IMR-90 (cell line): ENCODE data around the gene SLC48A1. TPM values are rescaled to one million over a fixed set of nuclear protein-coding genes. Genes with fewer than 3 reads are reported as not detected.

Experiments used
- ATAC-seq: fragments of 200-7000 bp; cut with Tn5 transposase; 2 replicates; pipeline ENCODE4 v1.9.1; 2020; ENCODE audit warnings: low read depth, mild to moderate bottlenecking, moderate library complexity
- BruUV-seq: library from RNA; stranded (reverse); fragments of 400-500 nt; replicated peaks from 2 replicates; lab custom pipeline; 2021; lab: Mats Ljungman, UMichigan
- CTCF ChIA-PET: fragments of 300-600 bp; formaldehyde crosslinking; extraction: SDS; loops from one replicate; lab custom pipeline; 2021; ENCODE audit warnings: antibody characterized with exemption; lab: Yijun Ruan, JAX
- POLR2A ChIA-PET: fragments of 300-600 bp; sonication (Branson Sonifier 250); formaldehyde crosslinking; loops from one replicate; lab custom pipeline; 2022; ENCODE audit warnings: antibody characterized with exemption; ENCODE audit not compliant: unreplicated experiment; lab: Charles Lee
- DNase-seq: peaks from one replicate; pipeline ENCODE4 v3.0.0; 2013
- H2AFZ ChIP-seq: replicated peaks from 2 replicates; pipeline ENCODE3; 2013; ENCODE audit warnings: low read length, mild to moderate bottlenecking; ENCODE audit not compliant: poor library complexity
- H2AK5ac ChIP-seq: 2 replicates; pipeline ENCODE4 v1.6.1; 2013; ENCODE audit warnings: low read depth, low read length, inconsistent platforms
- H2AK9ac ChIP-seq: replicated peaks from 2 replicates; pipeline ENCODE3; 2013; ENCODE audit warnings: mild to moderate bottlenecking, low read depth, low read length, moderate library complexity; ENCODE audit not compliant: poor library complexity
- H2BK120ac ChIP-seq: 2 replicates; pipeline ENCODE4 v1.6.1; 2013; ENCODE audit warnings: low read depth, low read length, inconsistent platforms
- H2BK15ac ChIP-seq: 3 replicates; pipeline ENCODE4 v1.6.1; 2013; ENCODE audit warnings: low read depth, low read length, inconsistent platforms
- H2BK20ac ChIP-seq: 2 replicates; pipeline ENCODE4 v1.6.1; 2013; ENCODE audit warnings: low read depth, mild to moderate bottlenecking, inconsistent platforms, low read length, moderate library complexity
- H2BK5ac ChIP-seq: 2 replicates; pipeline ENCODE4 v1.6.1; 2013; ENCODE audit warnings: mild to moderate bottlenecking, low read depth, low read length, inconsistent platforms; ENCODE audit not compliant: poor library complexity, severe bottlenecking
- H3K14ac ChIP-seq: replicated peaks from 2 replicates; pipeline ENCODE4 v1.6.1; 2013; ENCODE audit warnings: low read depth, low read length, inconsistent platforms
- H3K18ac ChIP-seq: 2 replicates; pipeline ENCODE4 v1.6.1; 2013; ENCODE audit warnings: low read depth, low read length, control low read depth
- H3K23ac ChIP-seq: 2 replicates; pipeline ENCODE4 v1.6.1; 2013; ENCODE audit warnings: low read depth, low read length, inconsistent platforms
- H3K27ac ChIP-seq: 2 replicates; pipeline ENCODE4 v1.5.1; 2013; ENCODE audit warnings: mild to moderate bottlenecking, control low read depth, low read length; ENCODE audit not compliant: insufficient read depth
- H3K27me3 ChIP-seq: 2 replicates; pipeline ENCODE4 v1.6.1; 2013; ENCODE audit warnings: low read length; ENCODE audit not compliant: control insufficient read depth, insufficient read depth
- H3K36me3 ChIP-seq: 2 replicates; pipeline ENCODE4 v1.6.1; 2013; ENCODE audit warnings: low read length, mixed read lengths; ENCODE audit not compliant: control insufficient read depth, insufficient read depth
- H3K4ac ChIP-seq: 2 replicates; pipeline ENCODE4 v1.6.1; 2013; ENCODE audit warnings: low read depth, low read length, inconsistent platforms
- H3K4me1 ChIP-seq: 2 replicates; pipeline ENCODE4 v1.6.1; 2013; ENCODE audit warnings: low read length, mixed read lengths; ENCODE audit not compliant: control insufficient read depth, insufficient read depth
- H3K4me2 ChIP-seq: 2 replicates; pipeline ENCODE4 v1.6.1; 2013; ENCODE audit warnings: low read depth, mild to moderate bottlenecking, control low read depth, low read length, moderate library complexity
- H3K4me3 ChIP-seq: 2 replicates; pipeline ENCODE4 v1.5.1; 2013; ENCODE audit warnings: low read depth, mild to moderate bottlenecking, control low read depth, low read length, moderate library complexity; ENCODE audit not compliant: insufficient read depth
- H3K56ac ChIP-seq: 2 replicates; pipeline ENCODE4 v1.6.1; 2013; ENCODE audit warnings: low read length, inconsistent platforms; ENCODE audit not compliant: insufficient read depth; ENCODE audit errors: extremely low read depth
- H3K79me1 ChIP-seq, 2 experiments: 2 replicates each; pipeline ENCODE4 v1.6.1; 2013; ENCODE audit warnings: low read length in 2 of 2, inconsistent platforms in 1 of 2, low read depth in 1 of 2
- H3K9ac ChIP-seq: 2 replicates; pipeline ENCODE4 v1.6.1; 2013; ENCODE audit warnings: low read depth, low read length, control low read depth
- H3K9me1 ChIP-seq: 2 replicates; pipeline ENCODE4 v1.6.1; 2013; ENCODE audit warnings: low read length, inconsistent platforms; ENCODE audit not compliant: insufficient read depth
- H3K9me3 ChIP-seq: 2 replicates; pipeline ENCODE4 v1.6.1; 2013; ENCODE audit warnings: low read length; ENCODE audit not compliant: control insufficient read depth, insufficient read depth
- H4K20me1 ChIP-seq: 2 replicates; pipeline ENCODE4 v1.6.1; 2013; ENCODE audit warnings: low read length, inconsistent platforms; ENCODE audit not compliant: insufficient read depth
- H4K5ac ChIP-seq: 2 replicates; pipeline ENCODE4 v1.6.1; 2013; ENCODE audit warnings: mild to moderate bottlenecking, low read depth, low read length, control low read depth
- H4K8ac ChIP-seq, 2 experiments: 2 replicates each; pipeline ENCODE4 v1.6.1; 2013; ENCODE audit warnings: low read depth in 2 of 2, low read length in 2 of 2, control low read depth in 1 of 2, inconsistent platforms in 1 of 2
- H4K91ac ChIP-seq: 2 replicates; pipeline ENCODE4 v1.6.1; 2013; ENCODE audit warnings: low read depth, low read length, inconsistent platforms; ENCODE audit not compliant: insufficient read depth
- BHLHE40 ChIP-seq: fragments of 150-350 bp; IDR thresholded peaks from 2 replicates; pipeline ENCODE4 v1.6.1; 2016; ENCODE audit warnings: mild to moderate bottlenecking, low read depth, low read length
- CEBPB ChIP-seq: IDR thresholded peaks from 2 replicates; pipeline ENCODE4 v1.6.1; 2012; ENCODE audit warnings: low read depth, low read length, improper control_type of control experiment
- CHD1 ChIP-seq: IDR thresholded peaks from 2 replicates; pipeline ENCODE4 v1.6.1; 2012; ENCODE audit warnings: low read depth, low read length, improper control_type of control experiment
- CTCF ChIP-seq: conservative IDR thresholded peaks from 2 replicates; pipeline ENCODE4 v1.5.1; 2012; ENCODE audit warnings: mild to moderate bottlenecking, low read depth, low read length, improper control_type of control experiment
- MAFK ChIP-seq: IDR thresholded peaks from 2 replicates; pipeline ENCODE4 v1.6.1; 2012; ENCODE audit warnings: low read depth, low read length, improper control_type of control experiment
- MXI1 ChIP-seq: IDR thresholded peaks from 2 replicates; pipeline ENCODE4 v1.6.1; 2012; ENCODE audit warnings: low read depth, mild to moderate bottlenecking, low read length, moderate library complexity, borderline replicate concordance
- NFE2L2 ChIP-seq: fragments of 150-350 bp; IDR thresholded peaks from 2 replicates; pipeline ENCODE4 v1.6.1; 2016; ENCODE audit warnings: low read depth, mild to moderate bottlenecking, low read length
- RAD21 ChIP-seq: IDR thresholded peaks from 2 replicates; pipeline ENCODE4 v1.6.1; 2012; ENCODE audit warnings: low read length, improper control_type of control experiment
- RCOR1 ChIP-seq: IDR thresholded peaks from 2 replicates; pipeline ENCODE4 v1.6.1; 2012; ENCODE audit warnings: mild to moderate bottlenecking, low read length, improper control_type of control experiment; ENCODE audit not compliant: insufficient replicate concordance
- USF2 ChIP-seq: fragments of 150-350 bp; IDR thresholded peaks from 2 replicates; pipeline ENCODE4 v1.6.1; 2017; ENCODE audit warnings: mild to moderate bottlenecking, antibody characterized with exemption, low read length, low read depth
- WGBS, 2 experiments: methylation state at CpG; one replicate each; pipeline versions ENCODE4 v1.1.5 to v1.1.7; 2013; ENCODE audit warnings: missing lambda C conversion rate in 2 of 2; ENCODE audit not compliant: insufficient read length in 1 of 2; ENCODE audit errors: extremely low coverage in 2 of 2; 5-methylcytosine and 5-hydroxymethylcytosine counted together
- dilution Hi-C: fragments of 300-500 bp; cut with HindIII; formaldehyde crosslinking; loops from one replicate; pipeline ENCODE4 v1.14.3; 2018; ENCODE audit warnings: low sequenced_read_pairs; ENCODE audit not compliant: unreplicated experiment
- in situ Hi-C: fragments of 300-500 bp; cut with MboI; formaldehyde crosslinking; loops from 3 replicates; pipeline ENCODE4 v1.14.3; 2019; ENCODE audit warnings: low sequenced_read_pairs, inconsistent platforms, mixed read lengths
- intact Hi-C: fragments of 100-400 bp; cut with micrococcal nuclease; formaldehyde crosslinking; loops from 2 replicates; pipeline ENCODE4 v1.10.0; 2022
- polyA plus RNA-seq, 3 experiments: library from polyadenylated mRNA; depleted of rRNA; stranded (reverse); fragments of >200 nt; gene quantifications; 2 replicates each; pipeline ENCODE4 v1.2.3, GENCODE V29; 2012; ENCODE audit warnings: low replicate concordance in 1 of 3
- total RNA-seq: library from RNA; depleted of rRNA; stranded (reverse); fragments of >200 nt; gene quantifications from 2 replicates; pipeline ENCODE4 v1.2.3, GENCODE V29; 2012

The SLC48A1 gene
- total and polyA plus RNA-seq, 2 of the 4 experiments (the other 2 are of a cell fraction) = 4.8 to 5.9 TPM

- in situ Hi-C loops = loop anchor here (5.0 kb wide), 1 partner anchor 37 kb away; no protein-coding TSS in a partner anchor
- no peak overlapping the region for H3K4ac ChIP-seq
- WGBS, 2 experiments = 90% methylated on average over 10 of the region's 22 CpGs; no CpG with 5 or more reads in 1 of the 2 experiments
- H3K4me1 ChIP-seq = no peaks in the 10 kb centered on the region
- DNase-seq (no peak), ATAC-seq (no peak)
- no peak overlapping the region for H3K14ac ChIP-seq
- H2BK120ac ChIP-seq = no peak overlapping the region
- H4K20me1 ChIP-seq = peaks cover 15% of the 10 kb centered on the region; the same call in 1 of the 2 replicates
- BruUV-seq = no TSS peak
- H3K23ac ChIP-seq = no peak overlapping the region
- no peak overlapping the region for H2AK9ac ChIP-seq
- H3K9me1 ChIP-seq = no peaks in the 10 kb centered on the region
- H2AK5ac ChIP-seq = no peak overlapping the region
- H3K4me2 ChIP-seq = no peak overlapping the region
- peaks cover 0 to 36% of the 10 kb centered on the region in 2 experiments for H3K79me1 ChIP-seq
- no peak overlapping the region for H2AFZ ChIP-seq
- POLR2A ChIA-PET = no interaction called here
- H2BK15ac ChIP-seq = no peak overlapping the region
- no peaks in the 10 kb centered on the region for H3K9me3 ChIP-seq
- TF ChIP-seq NFE2L2 (no peak), RAD21 (no peak), BHLHE40 (no peak), RCOR1 (no peak), MXI1 (no peak), MAFK (no peak), CHD1 (no peak), USF2 (no peak), CTCF (no peak), CEBPB (no peak)
- CTCF ChIA-PET = interaction anchor here (1.0 kb wide), 1 partner anchor 18 kb away, joined by 4 read pairs; no protein-coding TSS in a partner anchor
- dilution Hi-C loops = loop anchor here (10.0 kb wide), 1 partner anchor 55 kb away; no protein-coding TSS in a partner anchor
- no peak overlapping the region for H4K8ac ChIP-seq
- H3K18ac ChIP-seq = no peak overlapping the region
- no peak overlapping the region for H2BK5ac ChIP-seq
- no peak overlapping the region for H3K9ac ChIP-seq
- no peak overlapping the region for H2BK20ac ChIP-seq
- no peaks in the 10 kb centered on the region for H3K27me3 ChIP-seq
- H3K4me3 ChIP-seq = no peak overlapping the region
- no peak overlapping the region for H3K56ac ChIP-seq
- no peak overlapping the region for H3K27ac ChIP-seq
- intact Hi-C loops = no loop called here
- peaks cover 89% of the 10 kb centered on the region for H3K36me3 ChIP-seq
- H4K5ac ChIP-seq = no peak overlapping the region
- no peak overlapping the region for H4K91ac ChIP-seq
Measured at GRCh38 chr12:47789712-47790489, 16.9 kb downstream of the SLC48A1 start.
